MG63 (cell line): ENCODE results near the gene TAF7. TPM values are rescaled to one million over a fixed set of nuclear protein-coding genes. Genes with fewer than 3 reads are reported as not detected.
"Not testable (repeated sequence)": the region's sequence is repeated elsewhere in the genome, so short reads cannot be mapped to it uniquely, and the experiment has no call there.

Source experiments
- DNase-seq: peaks from one replicate; pipeline ENCODE4 v3.0.0-alpha.2; 2020
- H3K27me3 ChIP-seq: fragments of 250-450 bp; sonication (Bioruptor Pico); 2 replicates; pipeline ENCODE4 v1.5.1; 2020; ENCODE audit warnings: mild to moderate bottlenecking, moderate library complexity
- H3K36me3 ChIP-seq: fragments of 250-450 bp; sonication (Bioruptor Pico); 2 replicates; pipeline ENCODE4 v1.5.1; 2020; ENCODE audit warnings: mild to moderate bottlenecking, moderate library complexity
- H3K4me3 ChIP-seq: fragments of 250-450 bp; sonication (Bioruptor Pico); 2 replicates; pipeline ENCODE4 v1.5.1; 2020; ENCODE audit warnings: mild to moderate bottlenecking, moderate library complexity
- H3K9me3 ChIP-seq: fragments of 250-450 bp; sonication (Bioruptor Pico); 2 replicates; pipeline ENCODE4 v1.5.1; 2020; ENCODE audit warnings: mild to moderate bottlenecking, moderate library complexity
- total RNA-seq: library from RNA; depleted of rRNA; stranded (reverse); fragments of >200 nt; shearing (Covaris generic); gene quantifications from 2 replicates; pipeline ENCODE4 v1.2.3, GENCODE V29; 2014; ENCODE audit warnings: low replicate concordance; rRNA removed

TAF7 gene
- total RNA-seq, result 183 and 217 TPM in 2 replicates

GRCh38 chr5:141320225-141321169 lies at the start of gene TAF7:
TAF7 (minus strand) TSS chr5:141320784; CDS start chr5:141320044, 740 bp downstream.
- DNase-seq, result peak; percentile 93
- H3K36me3 ChIP-seq, result peaks cover 48% of the 10 kb centered on the region
- peak within 1 kb of the TSS; percentile 93 for H3K4me3 ChIP-seq
- H3K27me3 ChIP-seq, result no peaks in the 10 kb centered on the region
- peaks cover 45% of the 10 kb centered on the region for H3K9me3 ChIP-seq

DNA sequence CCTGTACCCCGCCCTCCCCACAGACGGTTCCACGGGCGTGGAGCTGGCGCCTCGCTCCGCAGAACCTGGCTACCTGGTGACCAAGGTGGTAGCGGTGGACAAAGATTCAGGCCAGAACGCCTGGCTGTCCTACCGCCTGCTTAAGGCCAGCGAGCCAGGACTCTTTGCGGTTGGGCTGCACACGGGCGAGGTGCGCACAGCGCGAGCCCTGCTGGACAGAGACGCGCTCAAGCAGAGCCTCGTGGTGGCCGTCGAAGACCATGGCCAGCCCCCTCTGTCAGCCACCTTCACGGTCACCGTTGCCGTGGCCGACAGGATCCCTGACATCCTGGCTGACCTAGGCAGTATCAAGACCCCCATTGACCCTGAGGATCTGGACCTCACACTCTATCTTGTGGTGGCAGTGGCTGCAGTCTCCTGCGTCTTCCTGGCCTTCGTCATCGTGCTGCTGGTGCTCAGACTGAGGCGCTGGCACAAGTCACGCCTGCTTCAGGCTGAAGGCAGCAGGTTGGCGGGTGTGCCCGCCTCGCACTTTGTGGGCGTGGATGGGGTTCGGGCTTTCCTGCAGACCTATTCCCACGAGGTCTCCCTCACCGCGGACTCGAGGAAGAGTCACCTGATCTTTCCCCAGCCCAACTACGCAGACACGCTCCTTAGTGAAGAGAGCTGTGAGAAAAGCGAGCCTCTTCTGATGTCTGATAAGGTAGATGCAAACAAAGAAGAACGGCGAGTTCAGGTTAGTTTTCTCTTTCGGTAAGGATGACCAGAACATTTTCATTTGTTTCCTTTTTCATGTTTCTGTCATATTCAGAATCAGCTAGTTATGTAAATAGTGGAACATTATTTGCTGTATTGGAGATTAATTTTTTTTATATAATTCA lies 45.7 kb upstream of the TAF7 start:
- H3K9me3 ChIP-seq, result peaks cover 41% of the 10 kb centered on the region
- DNase-seq, result no peak
- no peaks in the 10 kb centered on the region for H3K27me3 ChIP-seq
- no peaks in the 10 kb centered on the region; the same call in none of the 2 replicates for H3K36me3 ChIP-seq
- H3K4me3 ChIP-seq, result no peak overlapping the region

GRCh38 chr5:141363952-141364660 lies 43.5 kb upstream of the TAF7 start, which contains the start of gene PCDHGA5:
PCDHGA5 (plus strand) TSS chr5:141364162; CDS start chr5:141364331, 169 bp downstream.
- DNase-seq, result no peak
- peaks cover 35% of the 10 kb centered on the region for H3K9me3 ChIP-seq
- H3K27me3 ChIP-seq, result no peaks in the 10 kb centered on the region
- H3K36me3 ChIP-seq, result no peaks in the 10 kb centered on the region; the same call in 1 of the 2 replicates
- no peak within 1 kb of the TSS for H3K4me3 ChIP-seq

DNA sequence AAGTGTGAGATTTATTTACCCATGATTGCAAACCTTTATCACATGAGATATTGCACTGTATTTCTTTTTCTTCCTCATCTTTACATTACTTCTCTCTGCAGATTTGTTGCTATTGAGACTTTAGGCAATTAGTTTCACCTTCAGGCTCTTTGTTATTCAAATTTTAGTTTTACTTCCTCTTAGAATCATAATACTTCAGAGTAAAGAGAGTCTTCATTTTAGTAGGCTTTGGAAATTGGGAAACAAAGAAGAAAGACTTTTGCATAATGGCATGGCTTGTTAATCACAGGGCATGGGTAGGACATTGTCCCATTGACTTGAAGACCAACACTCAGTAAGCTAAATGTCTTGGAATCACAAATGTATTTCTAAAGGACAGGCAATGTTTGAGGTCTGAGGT lies 42.1 kb upstream of the TAF7 start:
- Histone ChIP-seq H3K9me3 (peaks cover 31% of the 10 kb centered on the region), H3K27me3 (no peaks in the 10 kb centered on the region), H3K36me3 (no peaks in the 10 kb centered on the region; the same call in 1 of the 2 replicates), H3K4me3 (no peak overlapping the region)
- no peak for DNase-seq

- H3K9me3 ChIP-seq, result peaks cover 22% of the 10 kb centered on the region
- H3K4me3 ChIP-seq, result no peak overlapping the region
- DNase-seq, result no peak
- no peaks in the 10 kb centered on the region for H3K36me3 ChIP-seq
- no peaks in the 10 kb centered on the region for H3K27me3 ChIP-seq
These were observed 40.1 kb upstream of the TAF7 start for GRCh38 chr5:141360685-141361084.

- Histone ChIP-seq H3K9me3 (peaks cover 16% of the 10 kb centered on the region), H3K4me3 (peak within 1 kb of the TSS; percentile 42), H3K27me3 (no peaks in the 10 kb centered on the region), H3K36me3 (no peaks in the 10 kb centered on the region)
- DNase-seq, result peak; percentile 49
These were observed 39.3 kb upstream of the TAF7 start, which contains the start of gene PCDHGB2 for GRCh38 chr5:141359790-141360426. PCDHGB2 (plus strand) TSS chr5:141359994; CDS start chr5:141360136, 142 bp downstream.

DNA sequence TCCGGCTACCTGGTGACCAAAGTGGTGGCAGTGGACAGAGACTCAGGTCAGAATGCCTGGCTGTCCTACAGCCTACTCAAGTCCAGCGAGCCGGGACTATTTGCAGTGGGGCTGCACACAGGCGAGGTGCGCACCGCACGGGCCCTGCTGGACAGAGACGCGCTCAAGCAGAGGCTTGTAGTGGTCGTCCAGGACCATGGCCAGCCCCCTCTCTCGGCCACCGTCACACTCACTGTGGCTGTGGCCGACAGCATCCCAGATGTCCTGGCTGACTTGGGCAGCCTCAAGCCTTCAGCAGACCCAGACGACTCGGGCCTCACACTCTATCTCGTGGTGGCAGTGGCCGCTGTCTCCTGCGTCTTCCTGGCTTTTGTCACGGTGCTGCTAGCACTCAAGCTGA lies 36.4 kb upstream of the TAF7 start:
- no peak for DNase-seq
- H3K4me3 ChIP-seq, result no peak overlapping the region
- H3K36me3 ChIP-seq, result no peaks in the 10 kb centered on the region
- no peaks in the 10 kb centered on the region for H3K27me3 ChIP-seq
- peaks cover 10% of the 10 kb centered on the region for H3K9me3 ChIP-seq

DNA sequence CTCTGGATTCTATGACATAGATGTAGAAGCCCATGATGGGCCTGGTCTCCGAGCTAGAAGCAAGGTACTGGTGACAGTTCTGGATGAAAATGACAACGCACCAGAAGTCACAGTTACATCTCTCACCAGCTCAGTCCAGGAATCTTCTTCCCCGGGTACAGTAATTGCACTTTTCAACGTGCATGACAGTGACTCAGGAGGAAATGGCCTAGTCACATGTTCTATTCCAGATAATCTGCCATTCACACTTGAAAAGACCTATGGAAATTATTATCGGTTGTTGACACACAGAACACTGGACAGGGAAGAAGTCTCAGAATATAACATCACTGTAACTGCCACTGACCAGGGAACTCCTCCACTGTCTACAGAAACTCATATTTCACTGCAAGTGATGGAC lies 35.5 kb upstream of the TAF7 start:
- DNase-seq, result no peak
- Histone ChIP-seq H3K4me3 (no peak overlapping the region), H3K9me3 (peaks cover 10% of the 10 kb centered on the region), H3K36me3 (no peaks in the 10 kb centered on the region), H3K27me3 (no peaks in the 10 kb centered on the region)

- no peak for DNase-seq
- Histone ChIP-seq H3K36me3 (no peaks in the 10 kb centered on the region), H3K9me3 (peaks cover 8% of the 10 kb centered on the region), H3K27me3 (no peaks in the 10 kb centered on the region), H3K4me3 (no peak overlapping the region)
These were observed 35.1 kb upstream of the TAF7 start for GRCh38 chr5:141355641-141356040.

DNA sequence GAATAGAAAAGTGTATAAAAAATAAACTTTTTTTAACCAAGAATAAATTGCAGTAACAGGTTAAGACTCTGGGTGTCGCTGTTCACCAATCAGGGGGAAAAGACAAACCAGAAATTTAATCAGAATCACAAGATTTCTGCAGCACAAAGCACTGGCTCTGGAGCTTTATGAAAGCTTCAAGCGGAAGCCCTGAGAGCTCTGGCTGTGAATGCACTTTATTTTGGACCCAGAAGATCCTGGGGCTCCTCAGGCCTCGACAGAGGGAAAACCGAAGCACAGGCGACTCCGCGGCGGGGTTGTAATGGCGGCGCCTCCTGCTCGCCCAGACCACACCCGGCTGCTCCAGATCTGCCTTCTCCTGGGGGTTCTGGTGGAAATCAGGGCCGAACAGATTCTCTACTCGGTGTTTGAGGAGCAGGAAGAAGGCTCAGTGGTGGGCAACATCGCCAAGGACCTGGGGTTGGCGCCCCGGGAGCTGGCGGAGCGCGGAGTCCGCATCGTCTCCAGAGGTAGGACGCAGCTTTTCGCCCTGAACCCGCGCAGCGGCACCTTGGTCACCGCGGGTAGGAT lies 34.4 kb upstream of the TAF7 start, which contains the start of gene PCDHGA4:
Gene PCDHGA4, plus strand, starts transcription at position 122 of the 570 bp plus-strand sequence. Its CDS starts 87 bp downstream, at position 209.
- peaks cover 5% of the 10 kb centered on the region; the same call in 1 of the 2 replicates for H3K9me3 ChIP-seq
- DNase-seq, result no peak
- H3K4me3 ChIP-seq, result no peak within 1 kb of the TSS
- H3K36me3 ChIP-seq, result no peaks in the 10 kb centered on the region
- H3K27me3 ChIP-seq, result no peaks in the 10 kb centered on the region

- Histone ChIP-seq H3K27me3 (no peaks in the 10 kb centered on the region; the same call in 1 of the 2 replicates), H3K9me3 (peaks cover 5% of the 10 kb centered on the region; the same call in 1 of the 2 replicates), H3K4me3 (no peak overlapping the region), H3K36me3 (no peaks in the 10 kb centered on the region)
- no peak for DNase-seq
These were observed 31.0 kb upstream of the TAF7 start for GRCh38 chr5:141351591-141351990.

DNA sequence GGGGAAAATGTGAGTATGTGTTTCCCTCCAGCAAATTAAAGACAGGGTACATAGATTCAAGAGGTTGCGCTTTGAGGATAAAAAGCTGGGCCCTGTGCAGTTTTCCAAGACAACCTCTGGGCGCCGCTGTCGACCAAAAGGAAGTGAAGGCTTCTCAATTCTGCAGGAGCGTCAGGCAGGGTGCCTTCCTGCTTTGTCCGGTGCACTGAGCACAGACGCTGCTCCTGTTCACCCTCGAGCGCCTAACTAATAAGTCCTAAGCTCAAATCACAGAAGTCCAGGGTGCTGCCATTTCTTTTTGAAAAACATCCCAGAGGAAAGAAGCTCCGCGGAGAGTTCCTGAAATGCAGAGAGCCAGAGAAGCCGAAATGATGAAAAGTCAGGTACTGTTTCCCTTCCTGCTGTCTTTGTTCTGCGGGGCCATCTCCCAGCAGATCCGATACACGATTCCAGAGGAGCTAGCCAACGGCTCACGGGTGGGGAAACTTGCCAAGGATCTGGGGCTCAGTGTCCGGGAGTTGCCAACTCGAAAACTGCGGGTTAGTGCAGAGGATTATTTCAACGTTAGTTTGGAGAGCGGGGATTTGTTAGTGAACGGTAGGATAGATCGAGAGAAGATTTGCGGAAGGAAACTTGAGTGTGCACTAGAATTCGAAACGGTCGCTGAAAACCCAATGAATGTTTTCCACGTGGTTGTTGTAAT lies 29.5 kb upstream of the TAF7 start, which contains the start of gene PCDHGB1:
Gene PCDHGB1, plus strand, starts transcription at position 183 of the 703 bp plus-strand sequence. Its CDS starts 162 bp downstream, at position 345.
- DNase-seq, result peak; percentile 78
- peak within 1 kb of the TSS; percentile 50 for H3K4me3 ChIP-seq
- no peaks in the 10 kb centered on the region for H3K36me3 ChIP-seq
- H3K27me3 ChIP-seq, result no peaks in the 10 kb centered on the region; the same call in 1 of the 2 replicates
- H3K9me3 ChIP-seq, result peaks cover 4% of the 10 kb centered on the region; the same call in 1 of the 2 replicates

GRCh38 chr5:141346017-141346416 lies 25.4 kb upstream of the TAF7 start:
- not testable (repeated sequence) for H3K36me3 ChIP-seq, DNase-seq, H3K9me3 ChIP-seq, H3K27me3 ChIP-seq, H3K4me3 ChIP-seq

DNA sequence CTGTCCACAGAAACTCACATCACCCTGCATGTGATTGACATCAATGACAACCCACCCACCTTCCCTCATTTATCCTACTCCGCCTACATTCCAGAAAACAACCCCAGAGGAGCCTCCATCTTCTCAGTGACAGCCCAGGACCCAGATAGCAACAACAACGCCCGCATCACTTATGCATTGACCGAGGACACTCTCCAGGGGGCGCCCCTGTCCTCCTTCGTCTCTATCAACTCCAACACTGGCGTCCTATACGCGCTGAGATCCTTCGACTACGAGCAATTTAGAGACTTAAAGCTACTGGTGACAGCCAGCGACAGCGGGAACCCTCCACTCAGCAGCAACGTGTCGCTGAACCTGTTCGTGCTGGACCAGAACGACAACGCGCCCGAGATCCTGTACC lies 24.7 kb upstream of the TAF7 start:
- no peak for DNase-seq
- Histone ChIP-seq H3K27me3 (no peaks in the 10 kb centered on the region; the same call in 1 of the 2 replicates), H3K36me3 (no peaks in the 10 kb centered on the region), H3K4me3 (no peak overlapping the region), H3K9me3 (peaks cover 2% of the 10 kb centered on the region)
